Raji (cell line): ENCODE data around the gene XIRP2.

Source experiments
- POLR2A ChIP-seq: IDR thresholded peaks from 2 replicates; pipeline ENCODE4 v1.6.1; 2011; ENCODE audit warnings: low read depth, low read length, control low read depth; ENCODE audit not compliant: insufficient read depth

The XIRP2 gene, protein sequence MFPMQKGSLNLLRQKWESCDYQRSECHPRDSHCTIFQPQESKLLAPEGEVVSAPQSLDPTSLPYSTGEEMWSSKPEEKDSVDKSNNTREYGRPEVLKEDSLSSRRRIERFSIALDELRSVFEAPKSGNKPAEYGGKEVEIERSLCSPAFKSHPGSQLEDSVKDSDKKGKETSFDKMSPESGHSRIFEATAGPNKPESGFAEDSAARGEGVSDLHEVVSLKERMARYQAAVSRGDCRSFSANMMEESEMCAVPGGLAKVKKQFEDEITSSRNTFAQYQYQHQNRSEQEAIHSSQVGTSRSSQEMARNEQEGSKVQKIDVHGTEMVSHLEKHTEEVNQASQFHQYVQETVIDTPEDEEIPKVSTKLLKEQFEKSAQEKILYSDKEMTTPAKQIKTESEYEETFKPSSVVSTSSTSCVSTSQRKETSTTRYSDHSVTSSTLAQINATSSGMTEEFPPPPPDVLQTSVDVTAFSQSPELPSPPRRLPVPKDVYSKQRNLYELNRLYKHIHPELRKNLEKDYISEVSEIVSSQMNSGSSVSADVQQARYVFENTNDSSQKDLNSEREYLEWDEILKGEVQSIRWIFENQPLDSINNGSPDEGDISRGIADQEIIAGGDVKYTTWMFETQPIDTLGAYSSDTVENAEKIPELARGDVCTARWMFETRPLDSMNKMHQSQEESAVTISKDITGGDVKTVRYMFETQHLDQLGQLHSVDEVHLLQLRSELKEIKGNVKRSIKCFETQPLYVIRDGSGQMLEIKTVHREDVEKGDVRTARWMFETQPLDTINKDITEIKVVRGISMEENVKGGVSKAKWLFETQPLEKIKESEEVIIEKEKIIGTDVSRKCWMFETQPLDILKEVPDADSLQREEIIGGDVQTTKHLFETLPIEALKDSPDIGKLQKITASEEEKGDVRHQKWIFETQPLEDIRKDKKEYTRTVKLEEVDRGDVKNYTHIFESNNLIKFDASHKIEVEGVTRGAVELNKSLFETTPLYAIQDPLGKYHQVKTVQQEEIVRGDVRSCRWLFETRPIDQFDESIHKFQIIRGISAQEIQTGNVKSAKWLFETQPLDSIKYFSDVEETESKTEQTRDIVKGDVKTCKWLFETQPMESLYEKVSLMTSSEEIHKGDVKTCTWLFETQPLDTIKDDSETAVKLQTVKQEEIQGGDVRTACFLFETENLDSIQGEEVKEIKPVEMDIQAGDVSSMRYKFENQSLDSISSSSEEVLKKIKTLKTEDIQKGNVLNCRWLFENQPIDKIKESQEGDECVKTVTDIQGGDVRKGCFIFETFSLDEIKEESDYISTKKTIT (N-terminal part only)

DNA sequence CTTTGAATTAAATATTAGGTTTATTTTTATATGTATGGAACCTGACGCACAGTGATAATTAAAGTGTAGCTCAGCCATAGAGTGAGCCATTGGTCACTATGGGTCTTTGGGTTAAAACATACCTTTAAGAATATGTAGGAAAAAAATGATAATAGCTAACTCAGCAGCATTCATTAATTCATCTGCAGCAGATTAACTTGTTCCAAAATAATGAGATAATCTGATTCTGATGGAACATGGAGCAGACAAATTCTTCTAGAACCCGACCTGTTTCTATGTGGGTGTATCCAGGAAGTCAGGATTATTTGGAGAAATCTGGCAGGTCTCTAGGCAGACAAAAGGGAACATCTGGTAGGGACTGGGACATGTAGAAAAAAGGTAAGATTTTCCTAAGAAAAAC is at the start of gene XIRP2:
Gene XIRP2 (plus strand): TSS at position 301 of the 400 bp plus-strand sequence. CDS start 15,003 bp downstream, outside the sequence.
- no peak for TF ChIP-seq POLR2A

DNA sequence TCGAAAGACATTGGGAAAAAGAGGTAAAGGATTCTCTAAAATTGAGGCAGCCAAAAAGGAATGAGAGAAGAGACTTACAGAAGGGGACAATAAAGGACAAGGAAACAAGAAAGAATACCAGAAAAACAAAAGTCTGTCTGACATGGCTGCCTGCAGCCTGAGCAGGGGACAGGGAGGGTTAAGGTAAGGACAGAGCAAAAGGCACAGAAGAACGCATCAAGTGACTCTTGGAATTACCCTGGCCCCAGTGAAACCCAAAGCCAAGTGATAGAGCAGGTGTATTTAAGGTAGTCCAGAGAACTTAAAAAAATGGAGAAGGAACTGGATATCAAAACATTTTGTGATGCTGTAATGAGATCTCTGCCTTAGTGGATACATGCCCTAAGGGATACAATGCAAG is 47.1 kb upstream of the XIRP2 start:
- no peak for TF ChIP-seq POLR2A

DNA sequence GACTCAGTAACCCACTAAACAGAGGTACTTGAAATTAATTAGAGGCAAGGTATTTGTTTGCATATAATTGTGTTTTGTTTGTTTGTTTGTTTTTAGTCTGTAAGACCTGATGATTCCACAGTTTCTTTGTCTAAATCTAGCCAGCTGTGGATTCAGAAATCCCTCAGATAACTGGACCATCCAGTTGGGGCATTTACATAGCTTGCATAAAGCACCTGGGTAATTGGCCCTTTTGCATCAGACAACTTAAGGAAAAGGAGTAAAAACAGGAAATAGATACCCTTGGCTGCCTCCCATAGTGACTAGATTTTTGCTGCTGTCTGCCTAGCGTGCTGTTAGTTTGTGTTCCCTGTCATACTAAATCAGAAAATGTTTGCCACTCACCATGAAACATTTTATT is 46.6 kb upstream of the XIRP2 start:
- no peak for TF ChIP-seq POLR2A

DNA sequence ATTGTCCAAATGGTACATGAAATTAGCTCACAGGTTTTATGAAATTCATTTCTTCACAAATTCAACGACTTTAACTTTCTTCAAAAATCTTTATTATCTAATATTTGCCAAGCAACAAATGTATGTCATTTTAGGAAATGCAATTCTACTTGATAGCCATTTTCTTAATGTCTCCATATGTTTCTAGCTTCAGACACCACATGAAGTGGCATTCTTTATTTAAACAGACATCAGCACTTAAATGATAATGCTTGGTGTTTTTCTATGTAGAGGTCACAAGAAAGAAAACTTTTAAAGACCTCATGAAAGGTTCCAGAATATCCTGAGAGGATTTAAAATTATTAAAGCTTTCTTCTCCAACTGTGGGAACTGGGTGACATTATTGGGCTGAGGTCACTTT is 44.2 kb upstream of the XIRP2 start:
- TF ChIP-seq POLR2A = no peak

DNA sequence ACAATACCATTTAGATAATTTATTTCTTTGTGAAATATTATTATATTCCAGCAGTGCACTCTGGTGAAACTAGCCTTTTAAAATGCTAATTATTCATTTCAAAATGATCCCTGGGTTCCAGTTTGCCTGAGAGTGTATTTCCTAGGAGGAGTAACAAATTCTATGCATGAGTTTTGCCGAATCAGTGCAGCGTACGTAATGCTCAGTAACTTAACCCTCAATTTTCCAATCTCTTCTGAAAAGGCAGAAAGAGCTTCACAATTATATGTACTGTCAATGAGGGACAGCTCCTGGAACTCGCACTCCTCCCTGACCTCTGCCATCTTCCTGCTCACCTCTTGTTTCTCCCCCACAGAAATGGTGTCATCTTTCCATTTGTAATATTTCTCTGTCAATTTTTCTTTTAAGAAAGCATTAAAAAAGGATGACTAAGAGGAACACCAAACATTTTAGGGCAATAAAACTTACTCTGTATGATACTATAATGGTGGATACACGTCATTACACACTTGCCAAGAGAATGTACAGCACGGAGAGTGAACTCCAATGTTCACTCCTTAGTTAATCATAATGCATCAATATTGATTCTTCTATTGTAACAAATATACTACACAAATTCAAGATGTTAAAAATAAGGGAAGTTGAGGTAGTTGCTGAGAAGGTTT is 25.7 kb upstream of the XIRP2 start:
- no peak for TF ChIP-seq POLR2A

DNA sequence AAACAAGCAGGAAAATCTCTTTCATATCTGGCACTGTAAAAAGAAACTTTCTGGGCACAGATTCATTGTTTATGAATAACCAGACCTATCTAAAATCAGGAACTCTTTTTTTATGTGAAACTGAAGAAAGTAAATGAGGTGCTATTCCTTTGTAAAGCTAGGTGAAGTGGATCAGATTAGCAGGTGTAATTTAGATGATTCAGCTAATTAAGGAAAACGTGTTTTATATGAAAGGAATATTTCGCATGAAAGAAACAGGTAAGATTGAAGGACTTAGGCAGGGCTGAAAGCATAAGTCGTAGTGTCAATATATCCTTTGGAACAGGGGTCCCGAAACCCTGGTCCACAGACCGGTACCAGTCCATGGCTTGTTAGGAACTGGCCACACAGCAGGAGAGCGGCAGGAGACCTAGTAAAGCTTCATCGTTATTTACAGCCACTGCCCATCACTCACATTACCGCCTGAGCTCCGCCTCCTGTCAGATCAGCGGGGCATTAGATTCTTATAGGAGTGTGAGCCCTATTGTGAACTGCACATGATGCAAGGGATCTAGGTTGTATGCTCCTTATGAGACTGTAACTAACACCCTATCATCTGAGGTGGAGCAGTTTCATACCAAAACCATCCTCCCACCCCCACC is 20.3 kb upstream of the XIRP2 start:
- no peak for TF ChIP-seq POLR2A

DNA sequence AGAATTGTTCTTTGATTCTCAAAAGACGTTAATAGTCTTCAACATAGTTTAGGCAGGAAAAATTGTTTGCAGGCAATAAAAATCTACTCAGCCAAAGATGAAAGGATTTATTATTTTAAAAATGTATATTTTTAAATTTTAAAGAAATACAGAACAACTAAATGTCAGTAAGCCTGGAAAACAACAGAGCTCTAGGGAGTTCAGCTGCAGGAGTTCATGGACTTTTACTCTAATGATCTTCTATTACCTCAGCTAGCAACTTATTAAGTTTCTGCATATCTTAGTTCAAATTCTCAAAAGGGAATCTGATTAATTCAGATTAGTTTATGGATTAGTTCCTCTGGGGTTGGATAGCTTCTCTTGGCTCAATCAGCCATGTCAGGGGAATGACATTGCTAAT is 17.9 kb upstream of the XIRP2 start:
- TF ChIP-seq POLR2A = no peak

DNA sequence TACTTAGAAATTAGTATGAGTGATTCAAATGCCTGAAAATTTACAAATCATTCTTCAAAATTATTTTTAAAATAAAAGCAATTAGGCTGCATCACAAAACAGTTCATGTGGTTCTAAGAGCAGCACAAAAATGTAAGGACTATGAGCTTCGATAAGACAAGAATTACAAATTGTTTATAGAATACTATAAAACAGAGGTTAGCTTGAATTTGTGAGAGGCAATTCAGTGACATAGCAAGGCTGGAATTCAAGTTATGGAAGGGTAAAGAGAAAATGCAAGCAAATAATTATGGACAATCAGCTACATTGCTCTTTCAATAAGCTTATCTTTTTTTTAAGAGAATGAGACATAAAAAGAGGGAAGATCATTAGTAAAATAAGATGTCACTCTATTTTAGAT is 7.1 kb upstream of the XIRP2 start:
- no peak for TF ChIP-seq POLR2A

DNA sequence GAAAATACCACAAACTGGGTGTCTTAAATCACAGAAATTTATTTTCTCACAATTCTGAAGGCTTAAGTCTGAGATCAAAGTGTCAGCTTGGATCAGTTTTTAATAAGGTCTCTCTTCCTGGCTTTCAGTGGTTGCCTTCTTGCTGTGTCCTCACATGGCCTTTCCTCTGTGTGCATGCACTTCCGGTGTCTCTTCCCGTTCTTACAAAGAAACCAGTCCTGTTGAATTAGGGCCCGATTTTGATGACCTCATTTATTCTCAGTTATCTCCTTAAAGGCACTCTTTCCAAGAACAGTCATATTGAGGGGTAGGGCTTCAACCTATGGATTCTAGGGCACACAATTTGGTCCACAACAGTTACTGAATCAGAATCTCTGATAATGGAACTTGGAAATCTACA is 5.4 kb upstream of the XIRP2 start:
- TF ChIP-seq POLR2A = no peak

DNA sequence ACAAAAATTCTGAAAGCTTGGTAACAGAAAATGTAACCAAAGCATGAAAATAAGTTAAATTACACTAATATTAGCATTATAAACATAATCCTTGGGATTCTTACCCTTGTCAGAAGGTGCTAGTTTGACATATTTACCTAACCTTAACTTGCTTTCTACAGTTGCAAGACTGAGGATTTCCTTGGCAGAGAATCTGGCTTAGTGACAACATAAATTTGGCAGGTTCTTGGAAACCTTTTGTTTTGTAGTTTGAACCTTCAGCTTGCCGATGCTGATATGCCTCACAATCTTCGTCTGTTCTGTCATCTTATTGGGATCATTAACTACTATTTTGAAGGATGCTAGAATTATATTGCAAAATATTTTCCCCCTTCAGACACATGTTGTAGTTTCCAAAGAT is 3.4 kb downstream of the XIRP2 start:
- no peak for TF ChIP-seq POLR2A

DNA sequence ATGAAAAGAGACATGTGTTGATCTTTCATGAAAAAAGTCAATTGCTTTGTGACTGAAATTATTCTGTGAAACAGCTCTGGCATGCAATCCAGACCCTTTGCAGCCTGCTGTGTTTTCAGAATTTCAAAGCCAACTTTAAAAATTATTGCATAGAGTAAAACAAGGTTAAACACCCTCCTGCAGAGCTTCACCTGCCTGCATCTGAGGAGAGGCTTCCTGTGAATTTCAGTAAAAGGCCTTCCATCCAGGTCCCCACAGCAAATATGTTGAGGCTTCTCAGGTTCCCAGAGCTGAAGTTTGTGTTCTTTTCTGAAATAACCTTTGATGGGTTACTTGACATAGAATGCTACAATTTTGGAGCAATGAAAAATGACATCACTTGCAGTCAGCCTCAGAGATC is 4.1 kb downstream of the XIRP2 start:
- no peak for TF ChIP-seq POLR2A

DNA sequence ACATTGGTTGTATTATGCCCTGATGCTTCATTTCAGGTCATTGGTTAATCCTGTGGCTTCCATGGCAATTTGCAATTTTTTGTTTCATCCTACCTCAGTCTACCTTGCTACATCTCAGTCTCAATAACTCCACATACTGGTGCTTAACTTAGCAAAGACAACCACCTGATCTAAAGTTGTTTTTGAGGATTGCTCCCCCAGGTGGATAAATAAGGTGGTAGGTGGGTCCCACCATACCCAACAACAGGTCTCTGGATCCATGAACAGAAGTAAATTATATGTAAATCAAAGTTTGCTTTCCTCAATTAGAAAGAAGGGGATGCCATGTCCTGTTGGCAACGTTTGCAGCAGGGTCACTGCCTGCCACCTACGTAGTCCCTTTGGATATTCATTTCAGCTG is 7.0 kb downstream of the XIRP2 start:
- TF ChIP-seq POLR2A = no peak

DNA sequence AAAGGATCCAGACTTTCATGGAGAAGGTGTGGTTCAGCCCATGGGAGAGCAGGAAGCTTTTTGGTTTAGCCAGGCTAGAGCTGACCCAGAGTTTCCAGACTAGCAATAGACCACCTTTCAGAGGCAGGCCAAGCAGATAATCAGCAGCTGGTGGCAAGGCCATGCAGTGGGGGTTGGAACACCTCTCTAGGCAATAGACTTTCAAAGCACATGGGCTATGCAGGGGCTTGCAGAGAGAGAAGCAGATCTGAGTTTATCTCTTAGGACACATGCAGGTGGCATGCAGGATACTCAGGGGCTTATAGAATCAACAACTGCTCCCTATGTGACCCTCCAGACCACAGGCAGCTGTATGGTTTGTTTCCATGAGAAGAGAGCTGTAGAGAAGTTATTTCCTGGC is 9.4 kb downstream of the XIRP2 start:
- TF ChIP-seq POLR2A = no peak

DNA sequence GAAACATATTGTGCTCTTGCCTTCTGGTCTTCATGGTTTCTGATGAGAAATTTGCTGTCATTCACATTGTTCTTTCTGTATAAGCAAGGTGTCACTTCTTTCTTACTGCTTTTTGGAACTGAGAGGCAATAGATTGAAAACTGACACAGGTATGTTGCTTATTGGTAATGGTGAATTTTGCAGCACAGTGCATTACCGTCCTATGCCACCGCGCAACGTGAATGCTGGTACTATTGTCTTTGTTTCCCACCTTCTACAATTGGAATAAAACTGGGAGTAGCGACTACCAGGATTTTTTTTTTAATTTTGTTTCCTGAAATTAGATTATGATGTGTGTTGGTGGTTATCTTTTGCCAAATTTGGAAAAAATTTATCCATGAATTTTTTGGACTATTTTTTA is 11.4 kb downstream of the XIRP2 start:
- TF ChIP-seq POLR2A = no peak
